ENCODE measurements around the gene SYTL3. TPM values are rescaled to one million over a fixed set of nuclear protein-coding genes. Genes with fewer than 3 reads are reported as not detected.

The SYTL3 gene
- total and polyA plus RNA-seq, 10 of the 15 experiments (the other 5 are each of a cell fraction or from before 2014, with no cell fraction given), result 3.3 to 12.1 (median 6.9) TPM

DNA sequence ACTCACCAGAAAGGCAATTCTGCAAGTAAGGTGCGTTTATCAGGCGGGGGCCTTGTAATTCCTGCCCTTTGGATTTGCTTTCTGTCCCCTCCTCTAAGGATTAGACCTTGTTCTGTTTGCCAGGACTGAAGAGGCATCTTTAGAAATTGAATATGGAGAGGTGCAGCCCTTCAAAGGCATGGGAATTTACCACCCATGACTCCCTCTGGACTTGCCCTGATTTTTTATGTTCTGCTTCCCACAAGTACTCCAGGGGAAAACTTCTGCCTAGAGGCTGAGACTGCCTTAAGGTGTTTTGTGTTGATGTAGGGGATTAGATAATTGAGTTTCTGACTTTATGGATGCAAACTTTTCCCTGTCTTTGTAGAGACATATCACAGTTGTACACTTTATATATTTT lies 30.2 kb downstream of the SYTL3 start:
- ChIA-PET POLR2A (interaction anchor here (0.6 kb wide), 2 partner anchors 32 to 166 kb away, joined by 3 to 5 read pairs; no protein-coding TSS in a partner anchor), RAD21 (ENCODE audit: unreplicated experiment) (no interaction called here), SMC1A (ENCODE audit: uncharacterized antibody, unreplicated experiment) (interaction anchor here (0.6 to 2.5 kb wide), 3 partner anchors 11 to 532 kb away, joined by 3 to 13 read pairs (median 3); no protein-coding TSS in a partner anchor), CTCF (interaction anchor here (0.9 to 1.7 kb wide), 3 partner anchors 11 to 459 kb away, joined by 4 to 8 read pairs (median 5); no protein-coding TSS in a partner anchor)
- no peak for TF ChIP-seq BHLHE40 (IDR thresholded peaks at IDR 0.05; ENCODE audit: borderline replicate concordance in 1 of 2, low read depth in 2 of 2, low read length in 1 of 2)
- TF ChIP-seq, protein P1, sequence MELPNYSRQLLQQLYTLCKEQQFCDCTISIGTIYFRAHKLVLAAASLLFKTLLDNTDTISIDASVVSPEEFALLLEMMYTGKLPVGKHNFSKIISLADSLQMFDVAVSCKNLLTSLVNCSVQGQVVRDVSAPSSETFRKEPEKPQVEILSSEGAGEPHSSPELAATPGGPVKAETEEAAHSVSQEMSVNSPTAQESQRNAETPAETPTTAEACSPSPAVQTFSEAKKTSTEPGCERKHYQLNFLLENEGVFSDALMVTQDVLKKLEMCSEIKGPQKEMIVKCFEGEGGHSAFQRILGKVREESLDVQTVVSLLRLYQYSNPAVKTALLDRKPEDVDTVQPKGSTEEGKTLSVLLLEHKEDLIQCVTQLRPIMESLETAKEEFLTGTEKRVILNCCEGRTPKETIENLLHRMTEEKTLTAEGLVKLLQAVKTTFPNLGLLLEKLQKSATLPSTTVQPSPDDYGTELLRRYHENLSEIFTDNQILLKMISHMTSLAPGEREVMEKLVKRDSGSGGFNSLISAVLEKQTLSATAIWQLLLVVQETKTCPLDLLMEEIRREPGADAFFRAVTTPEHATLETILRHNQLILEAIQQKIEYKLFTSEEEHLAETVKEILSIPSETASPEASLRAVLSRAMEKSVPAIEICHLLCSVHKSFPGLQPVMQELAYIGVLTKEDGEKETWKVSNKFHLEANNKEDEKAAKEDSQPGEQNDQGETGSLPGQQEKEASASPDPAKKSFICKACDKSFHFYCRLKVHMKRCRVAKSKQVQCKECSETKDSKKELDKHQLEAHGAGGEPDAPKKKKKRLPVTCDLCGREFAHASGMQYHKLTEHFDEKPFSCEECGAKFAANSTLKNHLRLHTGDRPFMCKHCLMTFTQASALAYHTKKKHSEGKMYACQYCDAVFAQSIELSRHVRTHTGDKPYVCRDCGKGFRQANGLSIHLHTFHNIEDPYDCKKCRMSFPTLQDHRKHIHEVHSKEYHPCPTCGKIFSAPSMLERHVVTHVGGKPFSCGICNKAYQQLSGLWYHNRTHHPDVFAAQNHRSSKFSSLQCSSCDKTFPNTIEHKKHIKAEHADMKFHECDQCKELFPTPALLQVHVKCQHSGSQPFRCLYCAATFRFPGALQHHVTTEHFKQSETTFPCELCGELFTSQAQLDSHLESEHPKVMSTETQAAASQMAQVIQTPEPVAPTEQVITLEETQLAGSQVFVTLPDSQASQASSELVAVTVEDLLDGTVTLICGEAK (IDR thresholded peaks at IDR 0.05; ENCODE audit: borderline replicate concordance), result no peak
- TF ChIP-seq, protein P2, sequence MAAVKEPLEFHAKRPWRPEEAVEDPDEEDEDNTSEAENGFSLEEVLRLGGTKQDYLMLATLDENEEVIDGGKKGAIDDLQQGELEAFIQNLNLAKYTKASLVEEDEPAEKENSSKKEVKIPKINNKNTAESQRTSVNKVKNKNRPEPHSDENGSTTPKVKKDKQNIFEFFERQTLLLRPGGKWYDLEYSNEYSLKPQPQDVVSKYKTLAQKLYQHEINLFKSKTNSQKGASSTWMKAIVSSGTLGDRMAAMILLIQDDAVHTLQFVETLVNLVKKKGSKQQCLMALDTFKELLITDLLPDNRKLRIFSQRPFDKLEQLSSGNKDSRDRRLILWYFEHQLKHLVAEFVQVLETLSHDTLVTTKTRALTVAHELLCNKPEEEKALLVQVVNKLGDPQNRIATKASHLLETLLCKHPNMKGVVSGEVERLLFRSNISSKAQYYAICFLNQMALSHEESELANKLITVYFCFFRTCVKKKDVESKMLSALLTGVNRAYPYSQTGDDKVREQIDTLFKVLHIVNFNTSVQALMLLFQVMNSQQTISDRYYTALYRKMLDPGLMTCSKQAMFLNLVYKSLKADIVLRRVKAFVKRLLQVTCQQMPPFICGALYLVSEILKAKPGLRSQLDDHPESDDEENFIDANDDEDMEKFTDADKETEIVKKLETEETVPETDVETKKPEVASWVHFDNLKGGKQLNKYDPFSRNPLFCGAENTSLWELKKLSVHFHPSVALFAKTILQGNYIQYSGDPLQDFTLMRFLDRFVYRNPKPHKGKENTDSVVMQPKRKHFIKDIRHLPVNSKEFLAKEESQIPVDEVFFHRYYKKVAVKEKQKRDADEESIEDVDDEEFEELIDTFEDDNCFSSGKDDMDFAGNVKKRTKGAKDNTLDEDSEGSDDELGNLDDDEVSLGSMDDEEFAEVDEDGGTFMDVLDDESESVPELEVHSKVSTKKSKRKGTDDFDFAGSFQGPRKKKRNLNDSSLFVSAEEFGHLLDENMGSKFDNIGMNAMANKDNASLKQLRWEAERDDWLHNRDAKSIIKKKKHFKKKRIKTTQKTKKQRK (IDR thresholded peaks at IDR 0.05; ENCODE audit: low read depth, low read length), result no peak
- TF ChIP-seq, protein P3, sequence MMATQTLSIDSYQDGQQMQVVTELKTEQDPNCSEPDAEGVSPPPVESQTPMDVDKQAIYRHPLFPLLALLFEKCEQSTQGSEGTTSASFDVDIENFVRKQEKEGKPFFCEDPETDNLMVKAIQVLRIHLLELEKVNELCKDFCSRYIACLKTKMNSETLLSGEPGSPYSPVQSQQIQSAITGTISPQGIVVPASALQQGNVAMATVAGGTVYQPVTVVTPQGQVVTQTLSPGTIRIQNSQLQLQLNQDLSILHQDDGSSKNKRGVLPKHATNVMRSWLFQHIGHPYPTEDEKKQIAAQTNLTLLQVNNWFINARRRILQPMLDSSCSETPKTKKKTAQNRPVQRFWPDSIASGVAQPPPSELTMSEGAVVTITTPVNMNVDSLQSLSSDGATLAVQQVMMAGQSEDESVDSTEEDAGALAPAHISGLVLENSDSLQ (IDR thresholded peaks at IDR 0.05), result no peak
- no peak for TF ChIP-seq KAT2A (conservative IDR thresholded peaks at IDR 0.05; ENCODE audit: control insufficient read depth, low read depth, low read length)
- TF ChIP-seq ZSCAN29 (IDR thresholded peaks at IDR 0.05), result no peak
- no peak for TF ChIP-seq MEF2A (IDR thresholded peaks at IDR 0.05; ENCODE audit: insufficient read depth, low read depth, low read length)
- no peak for TF ChIP-seq PML (IDR thresholded peaks at IDR 0.05; ENCODE audit: low read length)
- no peak for TF ChIP-seq ZNF274 (IDR thresholded peaks at IDR 0.05; ENCODE audit: insufficient read depth, insufficient read length)
- TF ChIP-seq LARP7 (IDR thresholded peaks at IDR 0.05), result no peak
- in situ Hi-C loops (cut with MboI), result no loop called here
- 100% methylated on average over 2 of the region's 2 CpGs for WGBS (ENCODE audit: insufficient coverage, insufficient replicate concordance, low lambda C conversion rate, missing lambda C conversion rate)
- no peaks in the 10 kb centered on the region for H3K79me2 ChIP-seq (ENCODE audit: control insufficient read depth, insufficient read depth, low read length)
- no TSS peak for BruUV-seq (replicated peaks)
- H3K4me3 ChIP-seq, result no peak overlapping the region
- no peak for FAIRE-seq
- H2AFZ ChIP-seq (ENCODE audit: control insufficient read depth, low read depth, low read length), result no peak overlapping the region
- intact Hi-C loops (cut with micrococcal nuclease; ENCODE audit: unreplicated experiment), result no loop called here
- no peak overlapping the region for H3K9ac ChIP-seq (ENCODE audit: control insufficient read depth, insufficient read depth, low read length)
- H3K4me1 ChIP-seq (ENCODE audit: control insufficient read depth, insufficient read depth, low read length), result no peaks in the 10 kb centered on the region
- no peak overlapping the region for H3K4me2 ChIP-seq (ENCODE audit: control insufficient read depth, insufficient read depth)
- H3K27me3 ChIP-seq (replicated peaks in 1 of 2; ENCODE audit: control insufficient read depth in 2 of 2, insufficient read depth in 2 of 2, low read length in 1 of 2), result no peaks in the 10 kb centered on the region
- H3K9me3 ChIP-seq (replicated peaks; ENCODE audit: control insufficient read depth, insufficient read depth, low read length), result no peaks in the 10 kb centered on the region; the same call in 2 of the 3 replicates
- H3K36me3 ChIP-seq (ENCODE audit: control insufficient read depth in 2 of 2, insufficient read depth in 2 of 2, low read length in 1 of 2), result no peaks in the 10 kb centered on the region
- no peak for ATAC-seq
- H4K20me1 ChIP-seq (ENCODE audit: control insufficient read depth, insufficient read depth), result no peaks in the 10 kb centered on the region
- no peak for DNase-seq (ENCODE audit: low read depth, low spot score)
- no peak overlapping the region for H3K27ac ChIP-seq (ENCODE audit: control insufficient read depth, insufficient read depth)

All from GM12878 (cell line).